Adrenal gland (tissue), 12 donors: Measurements from ENCODE around the gene PDGFB. TPM values are rescaled to one million over a fixed set of nuclear protein-coding genes. Genes with fewer than 3 reads are reported as not detected.

Experiments used
- DNase-seq, 7 donors: peaks; one replicate each; pipeline ENCODE4 v3.0.0-alpha.2; 2019 to 2020
- H3K27ac ChIP-seq, 5 donors: fragments of 200-600 bp; sonication (generic) in 4 of 5; 1 replicate in 3 of 5; 2 replicates in 2 of 5; pipeline versions ENCODE4 v1.5.1 to v1.8.0; 2016 to 2020; ENCODE audit warnings: mild to moderate bottlenecking in 1 of 5
- H3K27me3 ChIP-seq: fragments of 200-600 bp; 2 replicates; pipeline ENCODE4 v1.8.0; 2021
- H3K36me3 ChIP-seq, 2 donors: fragments of 200-600 bp; replicated peaks in 1 of 2; 1 replicate in 1 of 2; 2 replicates in 1 of 2; pipeline versions ENCODE4 v1.5.1 to v1.8.0; 2018 to 2022
- H3K4me1 ChIP-seq, 2 donors: fragments of 200-600 bp; replicated peaks in 1 of 2; 1 replicate in 1 of 2; 2 replicates in 1 of 2; pipeline versions ENCODE4 v1.5.1 to v1.8.0; 2018 to 2021
- H3K4me3 ChIP-seq, 4 donors: fragments of 200-600 bp; sonication (generic) in 3 of 4; one replicate each; pipeline ENCODE4 v1.5.1; 2016 to 2018
- H3K9me3 ChIP-seq, 3 donors: fragments of 200-600 bp; sonication (generic) in 1 of 3; replicated peaks in 1 of 3; 1 replicate in 2 of 3; 2 replicates in 1 of 3; pipeline versions ENCODE4 v1.5.1 to v1.8.0; 2016 to 2021
- CTCF ChIP-seq, 6 experiments: fragments of 450-650 bp in 4 of 6; fragments of 200-600 bp in 2 of 6; sonication (generic) in 1 of 6; IDR thresholded peaks; 1 replicate in 5 of 6; 2 replicates in 1 of 6; pipeline versions ENCODE4 v1.5.1 to v1.8.0; 2016 to 2021; ENCODE audit warnings: antibody characterized with exemption in 6 of 6, mild to moderate bottlenecking in 2 of 6, moderate library complexity in 1 of 6
- POLR2A ChIP-seq, 2 donors: fragments of 450-650 bp; IDR thresholded peaks; one replicate each; pipeline ENCODE4 v1.6.1; 2017; ENCODE audit warnings: antibody characterized with exemption in 2 of 2, mild to moderate bottlenecking in 2 of 2, moderate library complexity in 1 of 2
- WGBS, 4 donors: extraction: QIAGEN DNeasy Blood & Tissue Kit in 2 of 4; methylation state at CpG; one replicate each; pipeline versions ENCODE4 v1.1.5 to v1.1.7; 2013 to 2017; 5-methylcytosine and 5-hydroxymethylcytosine counted together
- intact Hi-C, 2 donors: fragments of 100-400 bp; cut with DNase I; formaldehyde crosslinking; loops; one replicate each; pipeline versions ENCODE4 v1.14.1 to v1.15.0; 2022 to 2023
- polyA plus RNA-seq, 3 donors: library from polyadenylated mRNA; stranded (reverse); fragments of 200-250 nt in 2 of 3; fragments of 350-450 nt in 1 of 3; fragmentation: Illumina TruSeq in 1 of 3; extraction: RNeasy Lipid Tissue Mini Kit (QIAGEN cat#74804) in 1 of 3; gene quantifications; one replicate each; pipeline ENCODE4 v1.2.3, GENCODE V29; 2013 to 2014
- total RNA-seq, 9 donors: library from RNA; depleted of rRNA in 4 of 9; stranded (reverse); fragments of >200 nt in 4 of 9; fragments of 120-200 nt in 1 of 9; fragmentation: NEBNext Ultra II Directional in 1 of 9; extraction: Animal tissue kit (Norgen Biotek cat#: 25700) in 1 of 9; gene quantifications; one replicate each; pipeline versions ENCODE4 v1.1.0 to v1.2.4, GENCODE V29; 2013 to 2023
- donor health status: healthy with polysubstance abuse.
- donor health status: Bipolar disorder and iron deficiency.
- donor health status: DM: yes; HTN: yes; CAD: no.
- donor health status: DM: no; HTN: no; CAD: no.
- donor health status: DM: no; HTN: no; CAD: no.
- donor health status: DM: yes; HTN: yes; CAD: no.

Gene PDGFB
- total and polyA plus RNA-seq, 12 donors: 1.8 to 10.9 (median 6.1) TPM

- Histone ChIP-seq H3K4me1 (peaks cover 31 to 43% of the 10 kb centered on the region in 2 donors), H3K27ac (peak overlapping the region in 2 of 5 donors; percentile 13 to 17)
Measured at GRCh38 chr22:39179401-39179827, 65.4 kb downstream of the PDGFB start.

GRCh38 chr22:39178206-39179111 lies 66.3 kb downstream of the PDGFB start:
- intact Hi-C loops: loop anchor here (5.0 to 10.0 kb wide), 3 partner anchors 119 to 346 kb away; partner anchors contain the start of gene ATF4 (in 1 of the 2)

More at GRCh38 chr22:39179401-39179827, 65.4 kb downstream of the PDGFB start:
- DNase-seq: peak in 1 of 7 donors; percentile 65
- Histone ChIP-seq H3K36me3 (no peaks in the 10 kb centered on the region), H3K4me3 (no peak overlapping the region), H3K27me3 (no peaks in the 10 kb centered on the region), H3K9me3 (no peaks in the 10 kb centered on the region)
- TF ChIP-seq CTCF (IDR thresholded peaks at IDR 0.05): no peak
- no peak for TF ChIP-seq POLR2A (IDR thresholded peaks at IDR 0.05)
- WGBS, 4 donors: 60 to 86% (median 72%) methylated on average over 6 of the region's 6 CpGs
- intact Hi-C loops: loop anchor here (5.0 to 10.0 kb wide), 3 partner anchors 118 to 345 kb away; partner anchors contain the start of gene ATF4 (in 1 of the 2)

GRCh38 chr22:39177791-39178190 lies 67.0 kb downstream of the PDGFB start:
- intact Hi-C loops: loop anchor here (5.0 to 10.0 kb wide), 3 partner anchors 120 to 347 kb away; partner anchors contain the start of gene ATF4 (in 1 of the 2)
- Histone ChIP-seq H3K27me3 (no peaks in the 10 kb centered on the region), H3K4me3 (no peak overlapping the region), H3K4me1 (peaks cover 34 to 52% of the 10 kb centered on the region in 2 donors), H3K27ac (peak overlapping the region in 4 of 5 donors; percentile 26 to 89 (median 62)), H3K36me3 (no peaks in the 10 kb centered on the region), H3K9me3 (no peaks in the 10 kb centered on the region)
- peak in 2 of 7 donors; percentile 47 to 60 for DNase-seq
- 89 to 93% (median 91%) methylated on average over 9 of the region's 9 CpGs for WGBS, 4 donors
- TF ChIP-seq CTCF (IDR thresholded peaks at IDR 0.05) (no peak), POLR2A (IDR thresholded peaks at IDR 0.05) (no peak)

More at GRCh38 chr22:39178206-39179111, 66.3 kb downstream of the PDGFB start:
- no peak overlapping the region for H3K4me3 ChIP-seq
- TF ChIP-seq CTCF (IDR thresholded peaks at IDR 0.05) (no peak), POLR2A (IDR thresholded peaks at IDR 0.05) (no peak)
- H3K4me1 ChIP-seq: peaks cover 34 to 49% of the 10 kb centered on the region in 2 donors
- DNase-seq: peak in 1 of 7 donors; percentile 46
- no peaks in the 10 kb centered on the region for H3K9me3 ChIP-seq
- peak overlapping the region in 4 of 5 donors; percentile 26 to 89 (median 62) for H3K27ac ChIP-seq
- 84 to 87% (median 86%) methylated on average over 19 of the region's 19 CpGs for WGBS, 4 donors
- no peaks in the 10 kb centered on the region for H3K36me3 ChIP-seq
- no peaks in the 10 kb centered on the region for H3K27me3 ChIP-seq

GRCh38 chr22:39177456-39177775 lies 67.4 kb downstream of the PDGFB start:
- 90 to 100% (median 92%) methylated on average over 1 to 2 of the region's 2 CpGs for WGBS, 4 donors
- Histone ChIP-seq H3K27ac (peak overlapping the region in 4 of 5 donors; percentile 26 to 89 (median 62)), H3K4me1 (peaks cover 34 to 52% of the 10 kb centered on the region in 2 donors), H3K27me3 (no peaks in the 10 kb centered on the region), H3K9me3 (no peaks in the 10 kb centered on the region), H3K4me3 (no peak overlapping the region), H3K36me3 (no peaks in the 10 kb centered on the region)
- DNase-seq: no peak
- no peak for TF ChIP-seq CTCF (IDR thresholded peaks at IDR 0.05)
- no peak for TF ChIP-seq POLR2A (IDR thresholded peaks at IDR 0.05)
- intact Hi-C loops: loop anchor here (5.0 to 10.0 kb wide), 3 partner anchors 120 to 347 kb away; partner anchors contain the start of gene ATF4 (in 1 of the 2)
